Hindlimb muscle (tissue), 1 donor: ENCODE data around the gene NR2E3. TPM values are rescaled to one million over a fixed set of nuclear protein-coding genes. Genes with fewer than 3 reads are reported as not detected.

Experiments
- DNase-seq: peaks from one replicate; pipeline ENCODE4 v3.0.0-alpha.2; 2013
- polyA plus RNA-seq: library from polyadenylated mRNA; unstranded; fragments of 120-200 nt; gene quantifications from one replicate; pipeline ENCODE4 v1.2.1, GENCODE V29; 2013; ENCODE audit not compliant: insufficient read length

Gene NR2E3
- polyA plus RNA-seq: 9.0 TPM

DNA sequence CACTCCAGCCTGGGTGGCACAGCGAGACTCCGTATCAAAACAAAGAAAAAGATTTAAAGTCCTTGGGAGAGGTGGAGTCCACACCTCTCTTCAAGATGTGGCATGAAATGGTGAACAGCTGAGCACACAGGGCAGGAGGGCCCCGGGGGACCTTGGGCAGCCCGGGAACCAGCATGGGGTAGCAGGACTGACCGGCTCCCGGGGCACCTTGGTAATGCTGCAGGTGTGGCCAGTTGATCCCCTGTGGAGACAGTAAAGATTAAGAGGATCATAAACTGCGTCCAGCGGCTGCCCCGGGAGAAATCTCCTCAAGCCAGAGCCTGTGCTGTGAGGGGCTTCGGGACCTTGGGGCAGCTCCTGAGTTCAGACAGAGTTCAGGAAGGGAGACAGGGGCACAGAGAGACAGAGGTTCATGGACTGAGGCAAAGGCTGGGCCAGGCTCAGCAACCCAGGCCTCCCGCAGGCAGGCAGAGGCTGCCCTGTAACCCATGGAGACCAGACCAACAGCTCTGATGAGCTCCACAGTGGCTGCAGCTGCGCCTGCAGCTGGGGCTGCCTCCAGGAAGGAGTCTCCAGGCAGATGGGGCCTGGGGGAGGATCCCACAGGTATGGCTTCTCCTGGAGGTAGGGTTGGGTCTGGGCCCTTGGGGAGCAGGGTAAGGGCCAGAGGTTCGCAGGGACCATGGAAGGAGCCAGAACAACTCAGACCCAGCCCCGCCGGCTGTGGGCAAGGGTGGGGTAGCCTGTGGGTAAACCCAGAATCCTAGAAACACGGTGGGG lies at the start of gene NR2E3:
Gene NR2E3, plus strand, starts transcription at position 299 of the 780 bp plus-strand sequence. Its CDS starts 190 bp downstream, at position 489.
- DNase-seq: no peak

DNA sequence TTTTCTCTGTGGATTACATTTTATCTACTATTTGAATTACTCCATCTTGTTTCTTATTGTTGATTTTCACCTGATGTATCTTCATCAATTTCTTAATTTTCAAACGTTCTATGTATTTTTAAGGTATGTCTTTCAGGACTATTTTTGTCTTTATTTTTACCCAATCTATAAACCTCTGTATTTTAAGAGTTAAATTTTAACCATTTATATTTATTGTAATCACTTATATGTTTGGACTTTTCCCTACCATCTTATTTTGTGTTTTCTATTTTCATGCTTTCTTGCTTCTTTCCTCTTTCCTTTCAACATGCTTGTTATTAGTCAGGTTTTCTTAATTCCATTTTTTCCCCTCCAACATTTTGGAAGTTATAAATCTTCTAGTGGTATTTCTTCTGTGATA lies 49.5 kb upstream of the NR2E3 start:
- no peak for DNase-seq

DNA sequence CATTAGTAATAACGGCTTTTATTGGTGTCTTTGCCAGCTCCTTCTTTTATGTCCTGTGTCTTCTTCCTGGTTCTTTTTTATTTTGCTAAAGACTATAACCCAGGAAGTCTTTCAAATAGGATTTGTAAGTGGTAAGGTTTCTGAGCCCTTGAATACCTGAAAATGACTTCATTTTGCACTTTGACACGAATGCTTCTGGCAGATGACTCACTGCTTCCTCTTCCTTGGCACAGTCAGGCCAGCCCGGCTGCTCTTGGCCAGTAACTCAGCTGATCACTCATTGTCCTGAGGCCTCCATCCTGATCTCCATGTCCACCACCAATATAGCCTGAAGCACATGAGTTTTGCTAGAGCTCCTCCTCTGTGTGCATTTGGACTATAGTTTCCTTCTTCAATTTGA lies 48.7 kb upstream of the NR2E3 start:
- DNase-seq: no peak

- DNase-seq: no peak
Measured at GRCh38 chr15:71768184-71768583, 42.2 kb upstream of the NR2E3 start.

DNA sequence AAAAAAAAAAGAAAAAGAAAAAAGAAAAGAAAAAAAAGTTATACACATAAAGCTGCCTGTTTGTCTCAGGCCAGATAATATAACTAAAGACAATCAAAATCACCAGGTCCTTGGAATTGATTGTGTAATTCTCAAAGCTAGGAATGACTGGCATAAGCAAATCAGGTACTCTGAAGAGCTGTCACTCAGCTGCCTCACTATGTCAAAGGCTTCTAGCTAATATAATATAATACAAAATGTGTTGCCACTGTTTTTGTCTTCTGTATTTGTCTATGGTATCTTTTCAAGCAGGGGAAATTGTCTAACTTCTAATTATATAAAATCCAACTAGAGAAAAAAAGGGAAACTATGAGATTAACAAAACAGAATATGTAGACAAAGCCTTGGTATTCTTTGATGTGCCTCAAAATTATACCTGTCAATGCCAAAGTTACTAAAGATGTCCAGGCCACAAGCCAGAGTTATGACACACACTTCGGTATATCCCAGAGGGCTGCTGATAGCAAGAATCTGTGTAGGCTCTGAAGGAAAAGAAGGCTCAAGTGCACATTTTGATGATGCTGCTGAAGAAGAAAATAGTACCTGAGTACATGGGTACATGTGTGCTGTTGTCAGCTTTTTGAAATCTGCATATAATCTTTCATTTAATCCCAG lies 37.0 kb upstream of the NR2E3 start:
- DNase-seq: no peak

DNA sequence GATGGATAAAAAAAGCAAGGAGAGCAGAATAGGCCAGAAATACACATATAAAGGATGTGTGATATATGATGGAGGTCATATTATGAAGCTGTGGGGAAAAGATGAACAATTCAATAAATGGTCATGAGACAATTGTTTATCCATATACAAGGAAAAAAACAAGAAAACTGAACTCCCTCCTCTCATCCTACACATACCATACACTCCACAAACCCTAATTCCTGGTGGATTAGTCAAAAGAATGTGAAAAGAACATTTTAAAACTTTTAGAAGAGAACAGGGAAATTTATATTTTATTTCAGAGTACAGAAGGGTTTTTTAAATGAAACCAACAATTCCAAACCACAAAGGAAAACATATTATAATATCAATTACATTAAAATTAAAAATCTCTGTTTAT lies 34.5 kb upstream of the NR2E3 start:
- DNase-seq: no peak

GRCh38 chr15:71776304-71776703 lies 34.0 kb upstream of the NR2E3 start:
- DNase-seq: no peak

DNA sequence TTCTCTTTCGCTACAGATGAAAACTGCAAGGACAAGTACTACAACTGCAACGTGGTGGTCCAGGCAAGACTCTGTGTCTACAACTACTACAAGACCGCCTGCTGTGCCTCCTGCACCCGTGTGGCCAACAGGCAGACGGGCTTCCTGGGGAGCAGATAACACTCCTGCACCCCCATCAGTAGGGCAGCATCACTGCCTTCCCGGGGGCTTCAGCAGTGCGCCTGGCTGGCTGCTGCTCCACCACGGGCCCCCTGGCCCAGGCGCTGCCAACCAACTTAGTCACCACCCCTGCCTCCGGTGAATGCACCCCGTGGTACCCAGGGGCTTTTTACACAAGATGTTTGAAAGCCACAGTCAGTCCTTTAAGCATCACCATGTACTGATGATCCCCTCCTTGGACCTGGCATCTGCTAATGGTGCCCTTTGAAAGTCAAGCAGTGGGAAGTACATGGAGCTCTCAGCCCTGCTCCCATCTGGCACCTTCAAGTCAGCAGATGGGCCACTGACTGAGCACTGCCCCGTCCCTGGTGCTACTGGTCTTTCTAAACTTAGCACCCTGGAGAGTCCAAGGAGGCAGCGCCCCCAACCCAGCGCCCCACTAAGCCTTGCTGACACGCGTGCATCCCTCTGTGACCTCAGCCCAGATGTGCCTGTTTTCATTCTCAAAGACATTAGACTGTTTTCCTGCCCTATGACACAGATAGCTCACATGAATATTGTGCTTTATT lies 33.0 kb upstream of the NR2E3 start:
- no peak for DNase-seq

GRCh38 chr15:71779073-71779797 lies 31.1 kb upstream of the NR2E3 start:
- no peak for DNase-seq

DNA sequence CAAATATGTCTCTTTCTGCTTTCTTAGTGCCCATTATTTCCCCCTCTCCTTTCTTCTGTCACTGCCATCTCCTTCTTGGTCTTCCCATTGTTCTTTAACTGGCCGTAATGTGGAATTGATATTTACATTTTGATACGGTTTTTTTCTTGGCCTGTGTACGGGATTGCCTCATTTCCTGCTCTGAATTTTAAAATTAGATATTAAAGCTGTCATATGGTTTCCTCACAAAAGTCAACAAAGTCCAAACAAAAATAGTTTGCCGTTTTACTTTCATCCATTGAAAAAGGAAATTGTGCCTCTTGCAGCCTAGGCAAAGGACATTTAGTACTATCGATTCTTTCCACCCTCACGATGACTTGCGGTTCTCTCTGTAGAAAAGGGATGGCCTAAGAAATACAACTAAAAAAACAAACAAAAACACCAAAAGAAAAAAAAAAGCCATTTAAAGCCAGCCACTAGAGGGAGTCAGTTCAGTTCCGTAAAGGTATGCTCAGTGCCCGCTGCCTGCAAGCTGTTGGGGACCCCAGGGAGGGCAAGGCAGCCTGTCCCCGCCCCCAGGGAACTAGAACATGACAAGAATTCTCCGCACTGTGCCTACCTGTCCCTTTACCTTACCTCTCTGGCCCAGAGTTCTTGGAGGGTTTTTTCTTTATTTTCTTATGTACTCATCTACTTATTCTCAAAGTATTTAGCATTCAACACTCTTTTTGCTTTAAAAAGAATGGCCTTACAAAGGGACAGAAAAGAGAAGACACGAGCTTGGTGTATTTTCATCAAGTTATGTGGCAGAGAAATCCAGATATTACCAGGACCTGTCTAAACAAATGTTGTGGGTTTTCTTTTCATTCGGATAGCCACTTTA lies 30.0 kb upstream of the NR2E3 start:
- peak; percentile 31 for DNase-seq

- DNase-seq: no peak
Measured at GRCh38 chr15:71781179-71781964, 29.0 kb upstream of the NR2E3 start.

DNA sequence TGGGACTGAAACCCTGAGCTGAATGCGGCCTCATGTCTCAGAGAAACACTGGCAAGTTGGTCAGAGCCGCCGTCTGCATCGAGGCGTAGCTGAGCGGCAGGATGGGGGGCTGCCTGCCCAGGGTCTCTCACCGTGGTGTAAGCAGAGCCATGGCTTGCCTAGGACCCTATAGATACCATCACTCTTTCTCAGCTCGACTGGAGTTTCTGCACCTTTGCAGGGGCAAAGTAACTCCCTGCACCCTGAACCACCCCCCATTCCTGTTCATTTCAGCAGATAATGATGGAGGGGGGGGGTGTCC lies 28.4 kb upstream of the NR2E3 start:
- no peak for DNase-seq

DNA sequence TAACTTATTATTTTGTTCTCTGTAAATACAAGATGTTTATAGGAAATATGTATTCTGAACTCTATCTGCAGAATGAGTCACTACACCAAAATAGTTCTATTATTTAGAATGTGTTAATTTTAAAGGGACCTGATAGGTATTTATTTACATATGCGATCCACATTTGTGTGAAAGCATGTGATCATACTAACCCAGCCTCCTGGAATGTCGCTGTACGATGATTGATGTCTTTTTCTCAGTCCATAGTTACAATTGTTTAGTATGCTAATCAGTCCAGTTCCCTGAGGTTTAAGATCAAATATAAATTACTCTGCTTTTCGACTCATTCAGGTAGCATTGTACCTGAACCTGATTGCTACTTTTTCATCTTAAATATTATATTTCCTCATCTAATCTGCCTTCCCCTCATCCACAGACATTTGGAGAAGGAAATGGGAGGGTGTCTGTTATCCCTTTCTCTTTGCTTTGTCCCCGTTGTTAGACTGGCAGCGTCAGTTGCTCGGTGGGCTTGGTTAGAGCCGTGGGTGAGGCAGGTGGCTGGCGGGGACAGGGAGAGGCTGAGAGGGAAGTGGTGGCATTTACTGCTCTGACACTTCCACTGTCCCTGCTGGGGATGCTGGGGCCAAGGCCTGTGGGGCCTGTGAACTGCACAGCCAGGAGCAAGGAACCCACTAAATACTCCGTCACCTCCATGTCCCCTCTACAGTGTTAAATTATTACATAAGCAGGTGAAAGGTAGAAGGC lies 27.8 kb upstream of the NR2E3 start:
- no peak for DNase-seq

- no peak for DNase-seq
Measured at GRCh38 chr15:71784719-71785118, 25.6 kb upstream of the NR2E3 start.

- no peak for DNase-seq
Measured at GRCh38 chr15:71785996-71786395, 24.4 kb upstream of the NR2E3 start.

- DNase-seq: no peak
Measured at GRCh38 chr15:71786673-71787072, 23.7 kb upstream of the NR2E3 start.

DNA sequence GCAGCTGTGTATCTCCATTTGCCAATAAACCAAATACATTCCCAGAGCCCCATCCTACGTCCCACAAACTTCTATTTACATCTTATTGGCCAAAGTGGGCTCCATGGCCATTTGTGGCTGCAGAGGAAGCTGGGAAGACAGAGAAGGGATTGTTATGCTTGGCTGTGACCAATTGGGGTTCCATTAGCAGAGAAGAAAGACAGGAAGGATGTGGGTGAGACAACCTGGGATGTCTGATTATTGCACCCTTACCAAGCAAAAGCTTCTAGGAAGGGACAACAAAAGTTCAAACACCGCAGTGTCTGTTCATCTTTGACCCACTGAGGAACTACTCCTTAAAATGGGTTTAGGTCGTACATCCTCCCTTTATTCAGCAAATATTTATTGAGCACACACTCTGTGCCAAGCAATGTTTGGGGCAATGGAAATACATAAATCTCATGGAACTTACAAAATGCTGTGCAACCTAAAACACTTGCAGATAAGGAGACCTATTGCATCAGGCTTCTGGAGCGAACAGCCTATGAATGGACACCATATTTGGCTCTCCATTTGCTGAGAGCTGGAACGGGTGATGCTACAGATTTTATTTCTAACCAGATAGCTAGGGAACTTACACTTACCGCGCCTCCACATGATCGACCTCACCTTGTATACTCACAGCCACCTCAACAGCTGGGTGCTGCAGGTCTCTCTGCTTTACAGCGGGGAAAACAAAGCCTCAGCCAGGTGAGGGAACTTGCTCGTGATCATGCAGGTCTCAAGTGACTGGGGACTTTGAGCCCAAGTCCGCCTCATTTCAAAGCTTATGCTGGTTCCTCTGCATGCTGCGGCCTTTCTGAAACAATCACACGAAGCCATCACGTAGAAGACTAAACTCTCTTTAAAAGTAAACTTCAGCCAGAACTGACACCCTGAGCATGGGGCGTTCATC lies 21.4 kb upstream of the NR2E3 start:
- DNase-seq: no peak

GRCh38 chr15:71789616-71790015 lies 20.7 kb upstream of the NR2E3 start:
- no peak for DNase-seq

DNA sequence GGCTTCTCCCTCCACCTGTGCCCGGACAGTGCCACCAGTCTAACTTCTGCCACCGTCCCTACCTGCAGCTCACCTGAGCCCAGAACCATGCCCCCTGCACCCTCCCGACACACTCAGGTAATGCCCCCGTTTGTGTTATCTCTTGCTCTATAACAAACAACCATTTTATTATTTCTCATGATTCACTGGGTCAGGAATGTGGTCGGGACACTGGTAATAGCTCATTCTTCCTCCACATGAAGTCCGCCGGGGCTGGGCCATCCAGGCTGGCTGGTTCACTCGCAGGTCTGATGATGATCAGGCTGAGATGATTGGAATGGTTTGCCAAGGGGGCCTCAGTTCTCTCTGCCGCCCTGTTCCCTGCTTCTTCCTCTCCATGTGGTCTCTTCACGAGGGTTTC lies 20.3 kb upstream of the NR2E3 start:
- DNase-seq: no peak
